NCI-H2196 treated with DMSO at 0.1 percent for 48 hours (cell line): Measurements from ENCODE around the gene DDHD1.
"Not testable (repeated sequence)": the region's sequence is repeated elsewhere in the genome, so short reads cannot be mapped to it uniquely, and the experiment has no call there.

Source experiments
- DNase-seq: peaks from one replicate; lab custom pipeline; 2025; ENCODE audit not compliant: unreplicated experiment; lab: John Stamatoyannopoulos, UW

Gene DDHD1

DNA sequence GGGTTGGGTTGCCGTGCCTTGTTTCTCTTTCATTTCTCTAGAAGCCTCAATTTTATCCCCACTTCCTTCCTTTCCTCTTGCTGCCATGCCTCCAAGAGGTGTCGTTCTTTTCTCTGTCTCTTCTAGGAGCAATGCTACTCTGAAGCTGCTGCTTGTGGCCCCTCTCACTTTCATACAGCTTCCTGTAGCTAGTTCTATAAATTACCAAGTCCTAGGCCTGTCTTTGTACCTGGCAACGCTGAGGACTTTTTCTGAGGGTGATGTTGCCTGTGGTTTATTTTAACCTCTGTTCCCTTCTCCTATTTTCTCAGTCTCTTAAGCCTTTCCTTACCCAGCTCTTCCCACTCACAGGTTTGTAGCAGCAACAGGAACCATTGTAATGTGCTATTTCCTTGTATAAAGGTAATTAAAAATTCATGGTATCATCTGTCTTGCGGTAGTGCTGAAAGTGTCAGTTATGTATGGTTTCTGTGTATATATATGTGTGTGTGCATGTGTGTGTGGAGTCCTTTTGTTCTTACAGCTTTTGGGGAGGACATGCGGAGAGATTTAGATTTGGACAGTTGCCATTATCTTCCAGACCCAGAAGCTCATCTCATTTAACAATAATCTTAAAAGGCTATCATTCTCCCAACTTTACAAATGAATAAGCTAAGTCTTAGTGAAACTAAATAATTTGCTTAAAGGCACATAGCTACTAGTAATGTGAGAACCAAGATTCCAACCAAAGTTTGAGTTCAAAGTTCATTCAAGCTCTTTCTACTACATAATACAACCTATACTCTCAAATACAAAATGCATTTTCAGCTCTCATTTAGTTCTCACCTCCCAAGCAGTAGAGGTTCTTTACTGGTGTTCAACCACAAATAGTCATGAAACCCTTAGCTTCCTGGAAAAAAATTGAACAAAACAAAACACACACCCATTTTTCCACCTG lies 43.8 kb downstream of the DDHD1 start:
- DNase-seq = no peak

- DNase-seq = no peak
Measured at GRCh38 chr14:53108292-53109104, 44.6 kb downstream of the DDHD1 start.

- DNase-seq = no peak
Measured at GRCh38 chr14:53106768-53107167, 46.4 kb downstream of the DDHD1 start.

DNA sequence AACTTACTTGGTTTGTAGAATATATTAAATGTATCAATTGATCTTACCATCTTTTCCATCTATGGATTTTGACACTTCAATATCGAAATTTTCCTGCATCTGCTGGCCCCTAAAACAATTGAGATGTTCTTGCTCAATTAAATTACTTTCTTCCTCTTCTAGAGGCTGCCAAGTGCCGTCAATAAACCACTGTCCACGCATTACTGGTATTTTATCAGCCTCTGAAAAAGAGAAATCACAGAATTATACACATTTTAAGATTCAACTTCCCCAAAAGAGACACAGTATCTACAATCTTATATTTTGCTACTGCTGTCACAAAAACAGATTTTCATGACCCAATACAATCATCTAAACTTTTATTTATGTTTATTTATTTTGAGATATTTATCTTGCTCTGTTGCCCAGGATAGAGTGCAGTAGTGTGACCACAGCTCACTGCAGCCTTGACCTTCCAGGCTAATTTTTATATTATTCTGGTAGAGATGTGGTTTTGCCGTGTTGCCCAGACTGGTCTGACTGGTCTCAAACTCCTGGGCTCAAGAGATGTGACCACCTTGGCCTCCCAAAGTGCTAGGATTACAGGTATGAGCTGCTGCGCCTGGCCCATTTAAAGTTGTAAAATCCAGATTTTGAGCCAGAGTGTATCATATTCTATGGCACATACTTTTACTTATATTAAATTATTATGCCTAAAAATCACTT lies 49.3 kb downstream of the DDHD1 start:
- DNase-seq = no peak

GRCh38 chr14:53093206-53093605 lies 59.9 kb downstream of the DDHD1 start:
- no peak for DNase-seq

GRCh38 chr14:53090853-53091252 lies 62.3 kb downstream of the DDHD1 start:
- no peak for DNase-seq

GRCh38 chr14:53084954-53085353 lies 68.2 kb downstream of the DDHD1 start:
- DNase-seq = not testable (repeated sequence)

- DNase-seq = no peak
Measured at GRCh38 chr14:53064475-53064874, 88.6 kb downstream of the DDHD1 start.

GRCh38 chr14:53062856-53063255 lies 90.3 kb downstream of the DDHD1 start:
- no peak for DNase-seq

- DNase-seq = no peak
Measured at GRCh38 chr14:53060046-53060445, 93.1 kb downstream of the DDHD1 start.

DNA sequence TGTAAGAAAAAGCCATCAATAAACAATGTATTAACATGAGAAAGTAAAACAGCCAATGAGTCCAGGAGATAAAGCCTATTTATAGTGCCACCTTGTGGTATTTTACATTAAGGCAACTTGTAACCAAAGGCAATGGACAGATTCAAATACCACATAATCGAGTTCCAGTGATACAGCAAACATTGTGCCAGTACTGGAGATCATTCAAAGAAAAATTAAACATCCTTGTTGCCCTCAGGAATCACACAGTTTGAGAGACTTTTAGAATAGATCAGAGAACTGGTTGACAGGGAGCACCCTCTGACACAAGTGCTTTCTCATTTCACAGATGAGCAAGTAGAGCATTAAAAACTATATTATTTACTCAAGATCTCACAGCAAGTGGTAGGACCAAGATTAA lies 98.1 kb downstream of the DDHD1 start:
- peak; percentile 7 for DNase-seq

DNA sequence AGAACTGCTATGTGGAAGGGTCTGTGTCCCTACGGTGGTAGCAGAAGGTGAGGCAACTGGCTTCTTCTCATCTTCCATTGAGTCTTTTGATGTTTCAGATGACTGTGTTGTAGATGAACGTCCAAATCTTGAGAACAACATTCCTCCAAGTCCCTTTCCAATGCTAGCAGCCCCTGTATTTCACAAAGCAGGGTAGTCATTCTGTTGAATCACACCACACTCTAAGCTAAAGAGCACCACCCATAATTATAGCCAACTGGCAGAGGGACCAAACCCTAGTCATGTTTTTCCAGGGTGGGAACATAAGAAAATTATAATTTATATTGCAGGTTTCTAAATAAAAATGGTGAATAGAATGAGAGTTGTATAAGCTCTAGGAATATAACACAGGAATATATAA lies 98.7 kb downstream of the DDHD1 start:
- DNase-seq = no peak

DNA sequence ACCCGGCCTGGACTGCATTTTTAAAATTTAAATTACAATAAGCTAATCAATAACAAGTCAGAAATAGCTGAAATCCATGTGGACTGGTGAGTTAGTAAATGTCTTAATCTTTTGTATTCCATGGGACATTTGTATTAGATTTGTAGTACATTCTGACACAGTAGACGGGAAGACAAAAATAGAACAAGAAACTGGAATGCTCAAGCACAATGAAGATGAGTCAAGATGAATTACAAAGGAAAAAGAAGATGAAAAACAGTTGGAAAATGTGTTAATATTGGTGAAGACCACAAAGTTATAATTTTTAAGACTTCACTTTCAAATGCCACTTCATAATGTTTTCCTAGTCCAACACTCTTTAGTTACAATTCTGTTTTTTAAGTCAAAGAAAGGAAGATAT lies 104.5 kb downstream of the DDHD1 start:
- no peak for DNase-seq

GRCh38 chr14:53047307-53048069 lies 105.6 kb downstream of the DDHD1 start:
- no peak for DNase-seq

DNA sequence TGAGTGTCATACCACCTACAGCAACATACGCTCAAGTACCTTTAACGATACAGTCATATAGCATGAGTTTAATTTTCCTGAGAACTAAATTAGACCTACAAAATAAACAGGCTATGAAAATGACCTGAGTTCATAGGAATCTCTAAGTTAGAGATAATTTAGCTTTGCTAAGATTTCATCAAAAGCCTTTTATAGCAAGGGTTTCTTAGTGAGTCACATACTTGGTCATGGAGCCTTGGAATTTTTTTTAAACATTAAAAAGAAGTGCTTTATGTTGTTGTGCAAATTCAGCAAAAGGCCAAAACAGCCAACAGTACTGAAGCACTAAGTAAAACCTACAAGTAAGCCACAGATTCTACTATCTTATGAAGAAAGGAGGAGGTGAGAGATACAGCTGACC lies 108.6 kb downstream of the DDHD1 start:
- no peak for DNase-seq

DNA sequence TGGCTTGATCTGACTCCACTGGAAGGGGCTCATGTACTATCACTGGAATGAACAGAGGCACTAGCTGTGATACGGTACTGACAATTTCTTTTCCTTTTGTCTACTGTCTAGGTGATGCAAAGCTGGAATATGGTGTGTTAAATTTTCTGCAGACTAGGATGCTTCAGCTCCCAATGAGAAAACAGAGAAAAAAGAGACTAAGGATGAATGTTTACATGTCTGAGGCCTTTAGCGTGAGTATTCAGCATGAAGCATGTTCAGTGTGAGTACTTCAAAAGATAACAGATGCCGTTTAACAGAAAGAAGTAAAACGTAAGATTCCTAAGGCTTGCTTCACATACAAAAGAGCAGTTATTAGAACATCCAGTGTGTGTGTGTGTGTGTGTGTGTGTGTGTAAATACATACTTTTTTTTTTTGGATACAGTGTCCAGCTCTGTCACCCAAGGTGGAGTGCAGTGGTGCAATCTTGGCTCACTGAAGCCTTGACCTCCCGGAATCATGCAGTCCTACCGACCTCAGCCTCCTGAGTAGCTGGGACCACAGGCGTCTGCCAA lies 110.0 kb downstream of the DDHD1 start:
- no peak for DNase-seq

DNA sequence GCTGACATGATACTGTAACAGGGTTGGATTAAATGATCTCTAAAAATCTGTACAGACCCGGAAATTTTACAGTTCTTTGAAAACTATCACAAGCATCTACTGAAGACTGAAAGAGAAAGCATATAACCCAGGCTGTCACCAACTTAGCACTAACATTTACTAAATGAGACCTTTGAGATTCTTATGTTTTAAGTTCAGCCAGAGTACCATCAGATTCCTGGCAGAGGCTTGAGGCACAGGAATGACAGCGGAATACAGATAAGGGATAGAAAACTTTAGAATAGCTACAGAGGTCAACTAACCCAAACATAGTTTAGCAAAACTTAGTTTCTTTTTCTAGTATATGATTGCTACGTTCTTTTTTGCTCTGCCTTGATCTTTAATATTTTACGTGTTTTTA lies 110.6 kb downstream of the DDHD1 start:
- DNase-seq = no peak

- no peak for DNase-seq
Measured at GRCh38 chr14:53041067-53041466, 112.1 kb downstream of the DDHD1 start.

DNA sequence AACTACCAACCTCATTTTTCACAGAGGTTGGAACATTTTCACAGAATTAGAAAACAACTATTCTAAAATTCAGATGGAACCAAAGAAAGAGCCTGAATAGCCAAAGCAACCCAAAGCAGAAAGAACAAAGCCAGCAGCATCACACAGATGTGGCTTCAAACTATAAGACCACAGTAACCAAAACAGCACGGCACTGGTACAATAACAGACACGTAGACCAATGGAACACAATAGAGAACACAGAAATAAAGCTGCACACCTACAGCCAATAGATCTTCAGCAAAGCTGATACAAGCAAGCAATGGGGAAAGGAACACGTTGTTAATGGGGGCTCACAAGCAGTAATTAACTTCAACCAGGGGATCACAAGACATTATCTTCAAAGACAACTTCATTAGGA lies 114.5 kb downstream of the DDHD1 start:
- no peak for DNase-seq

DNA sequence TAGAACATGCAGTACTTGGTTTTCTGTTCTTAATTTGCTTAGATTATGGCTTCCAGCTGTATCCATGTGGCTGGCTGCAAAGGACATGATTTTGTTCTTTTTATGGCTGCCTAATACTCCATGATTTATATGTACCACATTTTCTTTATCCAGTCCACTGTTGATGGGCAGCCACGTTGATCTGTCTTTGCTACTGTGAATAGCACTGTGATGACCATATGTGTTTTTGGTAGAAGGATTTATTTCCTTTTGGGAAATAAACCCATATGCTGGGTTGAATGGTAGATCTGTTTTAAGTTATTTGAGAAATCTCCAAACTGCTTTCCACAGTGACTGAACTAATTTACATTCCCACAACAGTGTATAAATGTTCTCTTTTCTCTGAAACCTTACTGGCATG lies 116.1 kb downstream of the DDHD1 start:
- DNase-seq = no peak
